Neural cell (in vitro differentiated cells): Measurements from ENCODE around the gene ERBB4. TPM values are rescaled to one million over a fixed set of nuclear protein-coding genes. Genes with fewer than 3 reads are reported as not detected.

Source experiments
- H2AFZ ChIP-seq: fragments of 200-600, 300-800 bp; sonication (generic), shearing (Covaris generic); 2 replicates; pipeline ENCODE4 v1.6.0; 2014; ENCODE audit warnings: low read depth, mild to moderate bottlenecking, antibody characterized with exemption, low read length, moderate library complexity
- H3F3A ChIP-seq: fragments of 200-600 bp; shearing (Covaris generic); 2 replicates; pipeline ENCODE4 v1.6.1; 2016; ENCODE audit warnings: mild to moderate bottlenecking, moderate library complexity, mixed read lengths, antibody characterized with exemption, low read length; ENCODE audit not compliant: insufficient read depth, poor library complexity, severe bottlenecking
- H3K27ac ChIP-seq: fragments of 200-600, 300-800 bp; sonication (generic), shearing (Covaris generic); 2 replicates; pipeline ENCODE4 v1.5.1; 2014; ENCODE audit warnings: mild to moderate bottlenecking, low read length, moderate library complexity
- H3K27me3 ChIP-seq: fragments of 300-800, 200-600 bp; sonication (generic), shearing (Covaris generic); 2 replicates; pipeline ENCODE4 v1.6.0; 2014; ENCODE audit warnings: mild to moderate bottlenecking, low read depth, low read length, moderate library complexity; ENCODE audit not compliant: insufficient read depth
- H3K36me3 ChIP-seq: fragments of 300-800, 200-600 bp; sonication (generic), shearing (Covaris generic); 2 replicates; pipeline ENCODE4 v1.5.1; 2014; ENCODE audit warnings: mild to moderate bottlenecking, antibody characterized with exemption, low read length, moderate library complexity; ENCODE audit not compliant: insufficient read depth
- H3K4me2 ChIP-seq: fragments of 300-800, 200-600 bp; sonication (generic), shearing (Covaris generic); 2 replicates; pipeline ENCODE4 v1.6.0; 2014; ENCODE audit warnings: mild to moderate bottlenecking, low read length
- H3K4me3 ChIP-seq: fragments of 300-800, 200-600 bp; sonication (generic), shearing (Covaris generic); 2 replicates; pipeline ENCODE4 v1.5.1; 2014; ENCODE audit warnings: mild to moderate bottlenecking, low read length, moderate library complexity
- H3K79me2 ChIP-seq: fragments of 200-600 bp; shearing (Covaris generic); replicated peaks from 2 replicates; pipeline ENCODE4 v1.6.0; 2014; ENCODE audit warnings: mild to moderate bottlenecking, low read length, moderate library complexity; ENCODE audit not compliant: insufficient read depth
- H3K9ac ChIP-seq: fragments of 300-800, 200-600 bp; sonication (generic), shearing (Covaris generic); 2 replicates; pipeline ENCODE4 v1.6.1; 2016; ENCODE audit warnings: mild to moderate bottlenecking, low read length, mixed read lengths
- H3K9me2 ChIP-seq: fragments of 200-600 bp; shearing (Covaris generic); 2 replicates; pipeline ENCODE4 v1.6.1; 2016; ENCODE audit warnings: mild to moderate bottlenecking, low read length, mixed read lengths; ENCODE audit not compliant: insufficient read depth
- H3K9me3 ChIP-seq: fragments of 200-600, 300-800 bp; sonication (generic), shearing (Covaris generic); 2 replicates; pipeline ENCODE4 v1.6.1; 2016; ENCODE audit warnings: mild to moderate bottlenecking, mixed run types, low read length, moderate library complexity, mixed read lengths
- H4K20me1 ChIP-seq: fragments of 200-600 bp; shearing (Covaris generic); 2 replicates; pipeline ENCODE4 v1.6.1; 2016; ENCODE audit warnings: mild to moderate bottlenecking, mixed run types; ENCODE audit not compliant: insufficient read depth
- CTCF ChIP-seq: fragments of 450-650 bp; IDR thresholded peaks from 2 replicates; pipeline ENCODE4 v1.5.1; 2014; ENCODE audit warnings: antibody characterized with exemption, mild to moderate bottlenecking, moderate library complexity; ENCODE audit not compliant: poor library complexity, severe bottlenecking
- EP300 ChIP-seq: fragments of 450-650 bp; conservative IDR thresholded peaks from 2 replicates; pipeline ENCODE4 v1.6.1; 2014; ENCODE audit warnings: antibody characterized with exemption, mild to moderate bottlenecking, moderate library complexity; ENCODE audit not compliant: poor library complexity, severe bottlenecking
- EZH2 ChIP-seq: fragments of 200-600, 300-800 bp; shearing (Covaris generic), sonication (generic); IDR thresholded peaks from 2 replicates; pipeline ENCODE4 v1.6.1; 2014; ENCODE audit warnings: antibody characterized with exemption, low read length, borderline replicate concordance, mild to moderate bottlenecking; ENCODE audit not compliant: insufficient read depth, poor library complexity, severe bottlenecking
- MXI1 ChIP-seq: fragments of 450-650 bp; conservative IDR thresholded peaks from 2 replicates; pipeline ENCODE4 v1.6.1; 2014; ENCODE audit warnings: antibody characterized with exemption, mild to moderate bottlenecking; ENCODE audit not compliant: poor library complexity, severe bottlenecking
- POLR2AphosphoS5 ChIP-seq: IDR thresholded peaks from 2 replicates; pipeline ENCODE4 v1.6.1; 2012
- RAD21 ChIP-seq: fragments of 450-650 bp; conservative IDR thresholded peaks from 2 replicates; pipeline ENCODE4 v1.6.1; 2014; ENCODE audit warnings: antibody characterized with exemption, mild to moderate bottlenecking, moderate library complexity
- REST ChIP-seq: IDR thresholded peaks from 2 replicates; pipeline ENCODE4 v1.6.1; 2012; ENCODE audit warnings: borderline replicate concordance
- SMC3 ChIP-seq: fragments of 450-650 bp; conservative IDR thresholded peaks from 2 replicates; pipeline ENCODE4 v1.6.1; 2014; ENCODE audit warnings: antibody characterized with exemption, mild to moderate bottlenecking, moderate library complexity; ENCODE audit not compliant: poor library complexity
- TAF1 ChIP-seq: IDR thresholded peaks from 2 replicates; pipeline ENCODE4 v1.6.1; 2012; ENCODE audit warnings: low read depth
- polyA plus RNA-seq: library from polyadenylated mRNA; depleted of rRNA; stranded (reverse); fragments of >200 nt; gene quantifications from 2 replicates; pipeline ENCODE4 v1.2.3, GENCODE V29; 2014

ERBB4 gene
- polyA plus RNA-seq, 1 donor from 2014 or later, result 0.69 TPM

GRCh38 chr2:211347328-211347727 lies 1191.3 kb downstream of the ERBB4 start:
- no peaks in the 10 kb centered on the region for H3K9me2 ChIP-seq
- no peaks in the 10 kb centered on the region for H3K9me3 ChIP-seq
- no peaks in the 10 kb centered on the region for H4K20me1 ChIP-seq
- no peaks in the 10 kb centered on the region for H3K79me2 ChIP-seq
- no peak overlapping the region for H3K9ac ChIP-seq
- H3F3A ChIP-seq, result no peaks in the 10 kb centered on the region
- no peak for TF ChIP-seq TAF1
- TF ChIP-seq MXI1, result no peak
- TF ChIP-seq SMC3, result no peak
- no peak for TF ChIP-seq RAD21
- TF ChIP-seq CTCF, result no peak
- TF ChIP-seq EP300, result no peak
- no peak for TF ChIP-seq POLR2AphosphoS5
- no peak for TF ChIP-seq REST
- no peak for TF ChIP-seq EZH2
- H3K27ac ChIP-seq, result no peak overlapping the region
- H2AFZ ChIP-seq, result no peak overlapping the region
- H3K4me2 ChIP-seq, result no peak overlapping the region
- no peaks in the 10 kb centered on the region for H3K27me3 ChIP-seq
- no peaks in the 10 kb centered on the region for H3K36me3 ChIP-seq
- no peak overlapping the region for H3K4me3 ChIP-seq

DNA sequence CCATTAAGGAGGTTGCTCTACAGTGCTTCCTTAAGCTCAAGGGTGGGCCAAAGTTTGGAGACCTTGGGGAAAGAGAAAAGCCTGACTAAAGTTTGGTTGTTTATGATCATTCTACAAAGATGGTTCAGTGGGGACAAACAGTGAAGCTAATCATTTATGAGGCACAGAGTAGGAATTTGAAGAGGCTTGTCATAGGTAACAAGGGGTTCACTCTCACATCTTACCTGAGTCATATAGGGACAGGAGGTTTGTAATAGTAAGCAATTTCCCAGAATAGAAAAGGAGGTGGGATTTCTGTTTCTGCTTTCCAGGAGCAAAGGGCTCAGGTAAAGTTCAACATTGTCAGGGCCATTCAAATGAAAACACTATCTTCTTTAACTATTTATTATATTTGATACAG lies 1194.3 kb downstream of the ERBB4 start:
- Histone ChIP-seq H4K20me1 (no peaks in the 10 kb centered on the region), H3K4me3 (no peak overlapping the region), H3K9ac (no peak overlapping the region), H3K27ac (no peak overlapping the region), H3K9me3 (no peaks in the 10 kb centered on the region), H3K79me2 (no peaks in the 10 kb centered on the region), H3K9me2 (no peaks in the 10 kb centered on the region), H3K4me2 (no peak overlapping the region), H2AFZ (no peak overlapping the region), H3K36me3 (no peaks in the 10 kb centered on the region), H3K27me3 (no peaks in the 10 kb centered on the region), H3F3A (no peaks in the 10 kb centered on the region)
- TF ChIP-seq MXI1 (no peak), EP300 (no peak), SMC3 (no peak), EZH2 (no peak), TAF1 (no peak), CTCF (no peak), POLR2AphosphoS5 (no peak), REST (no peak), RAD21 (no peak)
